ENCODE data around the gene MORN5. TPM values are rescaled to one million over a fixed set of nuclear protein-coding genes. Genes with fewer than 3 reads are reported as not detected.
A peak's percentile ranks its signal among the peaks of the same experiment; 100 is the strongest.

MORN5 gene
- total RNA-seq, 2 donors from 2014 or later = 0.81 TPM; not detected in 1

- DNase-seq = no peak
- H3K27ac Mint-ChIP-seq = no peak overlapping the region
- peaks cover 5% of the 10 kb centered on the region for H3K4me1 Mint-ChIP-seq
- Histone ChIP-seq H3K9me3 (ENCODE audit: control insufficient read depth, low read length) (peaks cover 3% of the 10 kb centered on the region), H3K4me3 (ENCODE audit: low read length) (no peak overlapping the region), H3K4me1 (ENCODE audit: control insufficient read depth, insufficient read depth, low read length) (no peaks in the 10 kb centered on the region), H3K27ac (ENCODE audit: low read depth, low read length) (no peak overlapping the region), H3K27me3 (ENCODE audit: control insufficient read depth, insufficient read depth, low read length, poor library complexity, severe bottlenecking) (no peaks in the 10 kb centered on the region), H3K36me3 (ENCODE audit: control insufficient read depth, insufficient read depth, low read length) (peaks cover 52% of the 10 kb centered on the region), H3K9ac (ENCODE audit: extremely low read depth, low read length, poor library complexity, severe bottlenecking) (no peak overlapping the region)
- no peak for TF ChIP-seq CTCF (conservative IDR thresholded peaks at IDR 0.05)
- peaks cover 34% of the 10 kb centered on the region for H3K36me3 Mint-ChIP-seq (ENCODE audit: low read depth)
- no peak overlapping the region for H3K4me3 Mint-ChIP-seq
- H3K27me3 Mint-ChIP-seq (ENCODE audit: insufficient read depth) = no peaks in the 10 kb centered on the region
- WGBS, 2 experiments (ENCODE audit: insufficient coverage in 1 of 2, insufficient read length in 1 of 2) = 88 to 100% methylated on average over 1 of the region's 1 CpG
- no peaks in the 10 kb centered on the region for H3K9me3 Mint-ChIP-seq
These were observed 16.4 kb upstream of the MORN5 start for GRCh38 chr9:122143296-122143695.

- no peak overlapping the region for H3K4me3 ChIP-seq (ENCODE audit: low read length)
- no peak overlapping the region for H3K27ac Mint-ChIP-seq
- peaks cover 57% of the 10 kb centered on the region for H3K36me3 ChIP-seq (ENCODE audit: control insufficient read depth, insufficient read depth, low read length)
- no peak overlapping the region for H3K4me3 Mint-ChIP-seq
- no peaks in the 10 kb centered on the region for H3K27me3 ChIP-seq (ENCODE audit: control insufficient read depth, insufficient read depth, low read length, poor library complexity, severe bottlenecking)
- peaks cover 3% of the 10 kb centered on the region for H3K9me3 ChIP-seq (ENCODE audit: control insufficient read depth, low read length)
- no peak for TF ChIP-seq CTCF (conservative IDR thresholded peaks at IDR 0.05)
- H3K9ac ChIP-seq (ENCODE audit: extremely low read depth, low read length, poor library complexity, severe bottlenecking) = no peak overlapping the region
- no peak overlapping the region for H3K27ac ChIP-seq (ENCODE audit: low read depth, low read length)
- no peaks in the 10 kb centered on the region for H3K4me1 ChIP-seq (ENCODE audit: control insufficient read depth, insufficient read depth, low read length)
- DNase-seq = no peak
- no peaks in the 10 kb centered on the region for H3K27me3 Mint-ChIP-seq (ENCODE audit: insufficient read depth)
- peaks cover 38% of the 10 kb centered on the region for H3K36me3 Mint-ChIP-seq (ENCODE audit: low read depth)
- peaks cover 3% of the 10 kb centered on the region for H3K4me1 Mint-ChIP-seq
- WGBS, 2 experiments (ENCODE audit: insufficient coverage in 1 of 2, insufficient read length in 1 of 2) = 94 to 95% methylated on average over 9 to 14 of the region's 14 CpGs
- no peaks in the 10 kb centered on the region for H3K9me3 Mint-ChIP-seq
These were observed 15.8 kb upstream of the MORN5 start for GRCh38 chr9:122143876-122144405.

DNA sequence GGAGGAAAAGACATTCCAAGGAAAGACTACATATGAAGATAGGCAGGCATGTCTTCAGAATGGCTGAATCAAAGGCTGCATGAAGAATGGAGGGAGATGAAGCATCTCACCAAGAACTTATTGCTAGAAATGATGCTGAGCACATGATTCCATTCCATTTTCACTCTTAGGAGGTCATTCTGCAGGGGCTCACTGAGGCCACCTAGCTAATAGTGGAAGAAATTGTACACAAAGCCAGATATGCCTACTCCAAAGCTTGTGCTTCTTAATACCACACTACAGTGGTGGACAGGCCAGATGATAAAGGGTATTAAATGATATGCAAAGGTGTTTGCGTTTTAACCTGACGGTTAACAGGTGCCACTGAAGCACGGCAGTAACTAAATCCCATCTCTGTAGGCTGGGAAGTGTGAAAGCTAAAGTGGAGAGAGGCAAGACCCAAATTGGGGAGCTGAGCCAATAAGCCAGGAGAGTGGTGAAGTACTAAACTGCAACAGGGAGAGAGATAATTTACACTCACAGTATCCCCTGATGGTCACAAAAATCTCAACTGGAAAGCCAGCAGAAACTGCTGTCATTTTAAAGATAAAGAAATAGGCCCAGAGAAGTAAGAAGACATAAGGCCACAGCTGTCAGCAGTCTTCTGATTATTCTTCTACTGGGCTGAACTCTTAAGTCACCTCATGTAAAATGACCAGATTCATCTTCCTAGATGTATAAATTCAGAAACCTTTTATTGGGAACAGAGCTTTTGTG, 14.7 kb upstream of the MORN5 start:
- no peak for DNase-seq
- peaks cover 43% of the 10 kb centered on the region for H3K36me3 Mint-ChIP-seq (ENCODE audit: low read depth)
- H3K27ac Mint-ChIP-seq = no peak overlapping the region
- Histone ChIP-seq H3K4me3 (ENCODE audit: low read length) (no peak overlapping the region), H3K4me1 (ENCODE audit: control insufficient read depth, insufficient read depth, low read length) (no peaks in the 10 kb centered on the region), H3K36me3 (ENCODE audit: control insufficient read depth, insufficient read depth, low read length) (peaks cover 68% of the 10 kb centered on the region), H3K27me3 (ENCODE audit: control insufficient read depth, insufficient read depth, low read length, poor library complexity, severe bottlenecking) (no peaks in the 10 kb centered on the region), H3K9me3 (ENCODE audit: control insufficient read depth, low read length) (peaks cover 3% of the 10 kb centered on the region), H3K9ac (ENCODE audit: extremely low read depth, low read length, poor library complexity, severe bottlenecking) (no peak overlapping the region), H3K27ac (ENCODE audit: low read depth, low read length) (no peak overlapping the region)
- no peaks in the 10 kb centered on the region for H3K27me3 Mint-ChIP-seq (ENCODE audit: insufficient read depth)
- 84 to 100% methylated on average over 3 of the region's 3 CpGs for WGBS, 2 experiments (ENCODE audit: insufficient coverage in 1 of 2, insufficient read length in 1 of 2)
- TF ChIP-seq CTCF (conservative IDR thresholded peaks at IDR 0.05) = peak; percentile 58
- no peaks in the 10 kb centered on the region for H3K9me3 Mint-ChIP-seq
- peaks cover 7% of the 10 kb centered on the region for H3K4me1 Mint-ChIP-seq
- H3K4me3 Mint-ChIP-seq = no peak overlapping the region

Data from endodermal cell (in vitro differentiated cells).